ENCODE measurements around the gene COX4I1. TPM values are rescaled to one million over a fixed set of nuclear protein-coding genes. Genes with fewer than 3 reads are reported as not detected.

The COX4I1 gene
- total and polyA plus RNA-seq, 9 of the 15 experiments (the other 6 are each of a cell fraction or from before 2014, with no cell fraction given) = 651 to 2,356 (median 1,032) TPM

DNA sequence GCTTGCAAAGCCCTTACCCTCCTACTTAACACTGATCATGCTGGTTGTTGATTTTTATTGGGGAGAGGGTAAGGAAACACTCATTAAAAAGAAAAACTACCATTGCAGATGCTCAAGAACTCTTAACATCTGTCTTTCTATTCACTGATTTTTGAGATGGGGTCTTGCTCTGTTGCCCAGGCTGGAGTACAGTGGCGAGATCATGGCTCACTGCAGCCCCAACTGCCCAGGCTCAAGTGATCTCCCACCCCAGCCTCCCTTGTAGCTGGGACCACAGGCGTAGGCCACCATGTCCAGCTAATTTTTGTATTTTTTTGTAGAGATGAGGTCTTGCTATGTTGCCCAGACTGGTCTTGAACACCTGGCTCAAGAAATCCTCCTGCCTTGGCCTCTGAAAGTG lies 14.7 kb upstream of the COX4I1 start:
- Histone ChIP-seq H2AFZ (ENCODE audit: low read depth, low read length) (no peak overlapping the region), H3K4me2 (ENCODE audit: insufficient read depth, low read length) (no peak overlapping the region), H4K20me1 (replicated peaks; ENCODE audit: control insufficient read depth, insufficient read depth, low read length) (peaks cover 14% of the 10 kb centered on the region), H3K9me3 (replicated peaks; ENCODE audit: control insufficient read depth, insufficient read depth, low read depth, low read length) (no peaks in the 10 kb centered on the region), H3K9ac (ENCODE audit: insufficient read depth in 1 of 2, low read depth in 2 of 2, low read length in 2 of 2) (no peak overlapping the region), H3K4me1 (replicated peaks in 1 of 2; ENCODE audit: control insufficient read depth in 2 of 2, insufficient read depth in 2 of 2, low read length in 2 of 2) (no peaks in the 10 kb centered on the region), H3K27me3 (ENCODE audit: control insufficient read depth in 2 of 2, insufficient read depth in 2 of 2, low read length in 2 of 2) (no peaks in the 10 kb centered on the region), H3K9me1 (ENCODE audit: control insufficient read depth, insufficient read depth, low read length) (no peaks in the 10 kb centered on the region), H3K27ac (ENCODE audit: extremely low read depth, low read depth, low read length) (no peak overlapping the region), H3K79me2 (ENCODE audit: control insufficient read depth, insufficient read depth, low read length) (peaks cover 6% of the 10 kb centered on the region; the same call in 2 of the 3 replicates), H3K4me3 (no peak overlapping the region), H3K36me3 (ENCODE audit: control insufficient read depth, insufficient read depth, low read length) (peaks cover 86% of the 10 kb centered on the region; the same call in 2 of the 3 replicates)
- in situ Hi-C loops (cut with MboI) = no loop called here
- ChIA-PET CTCF (ENCODE audit: low intra/inter-chr PET ratio) (no interaction called here), POLR2A (interaction anchor here (0.6 kb wide), 1 partner anchor 62 kb away, joined by 4 read pairs; no protein-coding TSS in a partner anchor)
- TF ChIP-seq ZNF121 (CRISPR knock-in tag; conservative IDR thresholded peaks at IDR 0.05) = peak; percentile 50; the same call in 1 of the 2 replicates
- TF ChIP-seq C11orf30 (IDR thresholded peaks at IDR 0.05; ENCODE audit: low read depth) = no peak
- FAIRE-seq (no peak), ATAC-seq (no peak), DNase-seq (ENCODE audit: extremely low read depth in 1 of 4, low spot score in 3 of 4) (no peak)
- intact Hi-C loops (cut with micrococcal nuclease) = no loop called here
- BruUV-seq (replicated peaks) = no TSS peak
- 93% methylated on average over 2 of the region's 2 CpGs for WGBS (ENCODE audit: insufficient coverage, low coverage, missing lambda C conversion rate)

- H3K27ac ChIP-seq (ENCODE audit: extremely low read depth, low read depth, low read length) = no peak overlapping the region
- no peak overlapping the region for H3K9ac ChIP-seq (ENCODE audit: insufficient read depth in 1 of 2, low read depth in 2 of 2, low read length in 2 of 2)
- no peak overlapping the region for H3K4me3 ChIP-seq
- intact Hi-C loops (cut with micrococcal nuclease) = no loop called here
- no peaks in the 10 kb centered on the region for H3K27me3 ChIP-seq (ENCODE audit: control insufficient read depth in 2 of 2, insufficient read depth in 2 of 2, low read length in 2 of 2)
- DNase-seq (ENCODE audit: extremely low read depth in 1 of 4, low spot score in 3 of 4) = no peak
- no peaks in the 10 kb centered on the region for H3K4me1 ChIP-seq (replicated peaks in 1 of 2; ENCODE audit: control insufficient read depth in 2 of 2, insufficient read depth in 2 of 2, low read length in 2 of 2)
- H3K9me3 ChIP-seq (replicated peaks; ENCODE audit: control insufficient read depth, insufficient read depth, low read depth, low read length) = no peaks in the 10 kb centered on the region
- no peak overlapping the region for H3K4me2 ChIP-seq (ENCODE audit: insufficient read depth, low read length)
- H3K79me2 ChIP-seq (ENCODE audit: control insufficient read depth, insufficient read depth, low read length) = peaks cover 16% of the 10 kb centered on the region; the same call in 2 of the 3 replicates
- in situ Hi-C loops (cut with MboI) = no loop called here
- POLR2A ChIA-PET = interaction anchor here (0.6 to 1.9 kb wide), 3 partner anchors 10 to 15 kb away, joined by 3 to 7 read pairs (median 4); no protein-coding TSS in a partner anchor
- peaks cover 84% of the 10 kb centered on the region; the same call in 2 of the 3 replicates for H3K36me3 ChIP-seq (ENCODE audit: control insufficient read depth, insufficient read depth, low read length)
- no peaks in the 10 kb centered on the region for H3K9me1 ChIP-seq (ENCODE audit: control insufficient read depth, insufficient read depth, low read length)
- TF ChIP-seq TGIF2 (CRISPR knock-in tag; IDR thresholded peaks at IDR 0.05) (no peak), STAT5B (CRISPR knock-in tag; IDR thresholded peaks at IDR 0.05) (no peak), RBM25 (IDR thresholded peaks at IDR 0.05; ENCODE audit: low read depth, low read length, severe bottlenecking) (peak; percentile 22), SRF (CRISPR knock-in tag; IDR thresholded peaks at IDR 0.05) (no peak), SETDB1 (IDR thresholded peaks at IDR 0.05; ENCODE audit: low read length) (no peak), ELF2 (CRISPR knock-in tag; IDR thresholded peaks at IDR 0.05) (no peak)
- CTCF ChIA-PET (ENCODE audit: low intra/inter-chr PET ratio) = no interaction called here
- FAIRE-seq = no peak
- H4K20me1 ChIP-seq (replicated peaks; ENCODE audit: control insufficient read depth, insufficient read depth, low read length) = peaks cover 14% of the 10 kb centered on the region
- WGBS (ENCODE audit: insufficient coverage, low coverage, missing lambda C conversion rate) = 88% methylated on average over 2 of the region's 2 CpGs
- ATAC-seq = no peak
- H2AFZ ChIP-seq (ENCODE audit: low read depth, low read length) = no peak overlapping the region
- no TSS peak for BruUV-seq (replicated peaks)
These were observed 13.6 kb upstream of the COX4I1 start for GRCh38 chr16:85785927-85786326.
